Activated naive CD4-positive, alpha-beta T cell treated with Interleukin-2 at 50 U/mL for 16 hours (primary cell): ENCODE data around the gene WDFY2.
"Not testable (repeated sequence)": the region's sequence is repeated elsewhere in the genome, so short reads cannot be mapped to it uniquely, and the experiment has no call there.

Source experiments
- DNase-seq: peaks from one replicate; pipeline ENCODE4 v3.0.0-alpha.2; 2020

Gene WDFY2

GRCh38 chr13:51583875-51584730 lies at the start of gene WDFY2:
TSS of gene WDFY2 (plus strand) at chr13:51584462. CDS start at chr13:51584688, 226 bp downstream.
- DNase-seq: peak; percentile 99

- no peak for DNase-seq
These were observed 45.6 kb upstream of the WDFY2 start for GRCh38 chr13:51538591-51539179.

GRCh38 chr13:51539887-51540286 lies 44.4 kb upstream of the WDFY2 start:
- no peak for DNase-seq

GRCh38 chr13:51541037-51541436 lies 43.2 kb upstream of the WDFY2 start:
- DNase-seq: no peak

- DNase-seq: no peak
These were observed 42.4 kb upstream of the WDFY2 start for GRCh38 chr13:51541809-51542258.

GRCh38 chr13:51542346-51543242 lies 41.7 kb upstream of the WDFY2 start:
- DNase-seq: no peak

GRCh38 chr13:51545446-51545845 lies 38.8 kb upstream of the WDFY2 start:
- DNase-seq: not testable (repeated sequence)

- DNase-seq: no peak
These were observed 36.7 kb upstream of the WDFY2 start for GRCh38 chr13:51547425-51548176.

GRCh38 chr13:51549050-51549449 lies 35.2 kb upstream of the WDFY2 start:
- DNase-seq: no peak

GRCh38 chr13:51549593-51549992 lies 34.7 kb upstream of the WDFY2 start:
- DNase-seq: no peak

GRCh38 chr13:51550151-51550550 lies 34.1 kb upstream of the WDFY2 start:
- no peak for DNase-seq

- no peak for DNase-seq
These were observed 32.8 kb upstream of the WDFY2 start for GRCh38 chr13:51551416-51551815.

- DNase-seq: no peak
These were observed 32.2 kb upstream of the WDFY2 start for GRCh38 chr13:51552027-51552426.

- no peak for DNase-seq
These were observed 30.7 kb upstream of the WDFY2 start for GRCh38 chr13:51553531-51553930.

GRCh38 chr13:51556740-51557139 lies 27.5 kb upstream of the WDFY2 start:
- DNase-seq: no peak

- no peak for DNase-seq
These were observed 26.8 kb upstream of the WDFY2 start for GRCh38 chr13:51557438-51557837.

GRCh38 chr13:51557875-51558612 lies 26.2 kb upstream of the WDFY2 start:
- DNase-seq: no peak

- DNase-seq: no peak
These were observed 24.1 kb upstream of the WDFY2 start for GRCh38 chr13:51559946-51560735.

- DNase-seq: peak; percentile 10
These were observed 22.1 kb upstream of the WDFY2 start for GRCh38 chr13:51562011-51562671.

- DNase-seq: no peak
These were observed 20.0 kb upstream of the WDFY2 start for GRCh38 chr13:51564252-51564651.
